Hepatic stellate cell (primary cell): ENCODE measurements around the gene PIGM.

Source experiments
- DNase-seq: peaks from one replicate; pipeline ENCODE4 v3.0.0; 2011; ENCODE audit warnings: low spot score

Gene PIGM

DNA sequence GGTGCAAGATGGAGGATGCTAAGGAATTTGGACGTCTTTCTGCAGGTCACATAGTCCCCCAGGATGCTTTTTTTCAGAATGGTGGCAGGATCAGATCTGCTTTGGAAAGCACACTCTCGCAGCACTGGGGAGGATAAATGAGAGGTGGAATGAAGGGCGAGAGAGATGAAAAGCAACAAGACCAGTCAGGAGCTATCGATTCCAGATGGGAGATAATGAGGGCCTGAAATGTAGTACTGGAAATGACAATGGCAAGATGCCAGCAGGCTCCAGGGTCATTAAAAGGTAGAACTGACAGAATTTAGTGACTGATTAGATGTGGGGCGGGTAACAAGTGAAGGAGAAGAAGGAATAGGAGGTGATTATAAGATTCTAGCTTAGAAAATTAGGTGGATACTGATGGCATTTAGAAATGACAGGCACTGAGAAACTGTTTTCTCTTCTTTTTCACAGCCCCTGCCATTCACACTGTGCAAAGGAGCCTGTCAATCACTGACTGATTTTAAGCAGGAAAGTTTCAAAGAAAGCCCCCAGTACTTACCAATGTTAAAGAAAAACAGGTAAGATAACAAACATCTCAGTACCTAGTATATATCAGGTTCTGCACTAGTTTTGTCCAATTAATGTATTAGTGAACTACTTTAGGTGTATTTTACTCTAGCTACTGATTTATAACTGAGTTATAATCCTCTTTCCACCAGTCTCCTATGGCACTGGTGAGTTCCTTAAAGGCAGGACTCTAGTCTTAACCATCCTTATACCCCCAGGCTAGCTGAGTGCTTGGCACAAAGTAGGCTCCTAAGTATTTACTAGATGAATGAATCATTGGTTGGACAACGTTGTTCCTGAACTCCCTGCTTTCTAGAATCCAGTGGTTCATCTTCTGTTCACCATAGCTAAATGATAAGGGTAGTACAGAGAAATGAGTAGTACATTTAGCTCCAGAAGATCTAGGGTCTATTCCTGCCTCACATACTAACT, 9.2 kb downstream of the PIGM start:
- no peak for DNase-seq

- no peak for DNase-seq
Observed at GRCh38 chr1:160021376-160022074, 10.3 kb downstream of the PIGM start.

DNA sequence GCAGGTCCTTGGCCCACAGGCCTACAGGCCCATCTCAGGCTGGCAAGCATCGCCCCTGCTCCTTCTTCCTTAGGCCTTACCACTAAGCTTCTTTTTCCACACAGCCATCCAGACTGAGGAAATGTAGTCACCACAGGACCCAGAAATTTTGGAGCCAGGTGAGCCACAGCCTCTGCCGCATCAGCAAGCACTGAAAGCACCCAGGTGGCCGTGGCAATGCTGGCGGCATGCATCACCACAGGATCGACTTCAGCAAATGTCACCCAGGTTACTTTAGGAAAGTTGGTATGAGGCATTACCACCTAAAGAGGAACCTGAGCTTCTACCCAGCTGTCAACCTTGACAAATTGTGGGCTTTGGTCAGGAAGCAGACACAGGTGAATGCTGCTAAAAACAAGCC, 11.6 kb downstream of the PIGM start:
- DNase-seq: no peak

DNA sequence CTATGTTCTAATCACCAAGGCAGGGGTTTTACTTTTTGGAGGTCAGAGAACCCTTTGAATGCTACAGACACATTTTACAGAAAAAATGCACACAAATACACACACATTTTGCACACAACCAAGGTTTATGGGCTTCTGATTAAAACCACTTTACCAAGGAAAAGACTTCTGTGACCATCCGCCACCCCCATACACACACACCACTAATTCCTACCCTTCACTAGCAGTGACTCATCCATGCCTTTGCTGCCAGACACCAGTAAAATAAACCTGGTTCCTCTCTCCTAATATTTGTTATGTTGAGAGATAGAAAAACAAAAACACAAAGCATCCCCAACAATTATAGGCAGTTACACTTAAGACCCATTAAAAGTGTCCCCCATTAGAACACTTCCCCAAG, 12.9 kb downstream of the PIGM start:
- DNase-seq: peak; percentile 31

DNA sequence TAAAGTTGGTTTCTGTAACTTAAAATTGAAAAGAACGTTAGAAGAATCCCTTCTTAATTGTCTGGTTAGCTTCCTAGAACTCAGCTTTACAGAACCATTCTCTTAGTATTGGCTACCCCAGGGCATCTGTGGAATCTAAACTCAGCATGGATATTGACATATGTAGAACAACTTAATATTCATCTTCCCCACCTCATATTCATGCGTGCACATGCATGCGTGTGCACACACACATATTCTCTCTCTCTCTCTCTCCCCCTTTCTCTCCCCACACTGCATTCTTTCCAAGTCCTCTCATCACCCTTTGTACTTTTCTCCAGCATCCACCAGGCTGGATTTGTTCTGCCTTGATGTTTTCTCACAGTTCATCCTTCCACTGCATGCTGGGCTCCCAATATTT, 13.4 kb downstream of the PIGM start:
- no peak for DNase-seq

DNA sequence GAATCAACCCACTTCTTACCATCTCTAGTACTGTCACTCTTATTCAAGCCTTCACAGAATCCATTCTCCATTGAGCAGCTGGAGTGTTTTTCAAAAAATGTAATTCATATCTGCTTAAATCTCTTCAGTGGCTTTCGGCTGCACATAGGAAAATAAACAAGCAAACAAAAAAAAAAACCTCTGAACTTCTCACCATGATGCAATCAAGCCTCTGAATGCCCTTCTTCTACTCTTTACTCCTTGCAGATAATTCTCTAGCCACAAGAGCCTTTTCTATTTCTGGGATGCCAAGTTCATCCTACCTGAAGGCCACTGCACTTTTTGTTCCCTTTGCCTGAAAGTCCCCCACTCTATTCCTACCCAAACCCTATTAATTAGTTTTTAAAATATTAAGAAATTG, 14.2 kb downstream of the PIGM start:
- no peak for DNase-seq

DNA sequence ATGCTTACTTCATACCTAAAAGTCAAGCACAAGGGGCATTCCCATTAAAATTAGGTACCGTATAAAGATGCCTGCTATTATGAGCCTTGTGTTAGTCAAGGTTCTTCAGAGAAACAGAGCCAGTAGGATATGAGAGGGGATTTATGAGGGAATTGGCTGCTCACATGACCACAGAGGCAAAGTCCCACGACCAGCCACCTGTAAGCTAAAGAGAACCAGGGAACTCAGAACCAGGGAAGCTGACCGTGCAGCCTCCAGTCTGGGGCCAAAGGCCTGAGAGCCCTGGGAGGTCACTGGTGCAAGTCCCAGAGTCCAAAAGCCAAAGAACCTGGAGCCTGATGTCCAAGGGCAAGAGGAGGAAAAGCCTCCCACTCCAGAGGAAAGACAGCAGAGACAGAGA, 20.0 kb downstream of the PIGM start:
- no peak for DNase-seq

DNA sequence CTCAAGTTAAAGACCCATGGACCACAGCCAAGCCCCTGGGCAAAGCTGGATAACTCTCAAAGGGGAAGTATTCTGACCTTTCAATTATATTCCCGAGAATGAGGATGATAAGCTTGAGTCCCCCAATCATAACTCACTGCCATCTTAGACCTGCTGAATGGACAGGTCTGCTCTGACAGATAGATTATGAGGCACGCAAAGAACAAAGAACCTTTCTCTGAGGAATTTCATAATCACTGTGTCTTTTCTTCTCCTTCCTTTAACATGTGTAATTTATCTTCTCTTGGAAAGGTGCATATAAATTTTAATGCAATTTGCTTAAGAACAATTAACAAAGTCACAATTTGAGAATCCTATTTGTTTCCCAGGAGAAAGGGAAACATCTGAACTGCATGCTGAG, 22.0 kb downstream of the PIGM start:
- no peak for DNase-seq

DNA sequence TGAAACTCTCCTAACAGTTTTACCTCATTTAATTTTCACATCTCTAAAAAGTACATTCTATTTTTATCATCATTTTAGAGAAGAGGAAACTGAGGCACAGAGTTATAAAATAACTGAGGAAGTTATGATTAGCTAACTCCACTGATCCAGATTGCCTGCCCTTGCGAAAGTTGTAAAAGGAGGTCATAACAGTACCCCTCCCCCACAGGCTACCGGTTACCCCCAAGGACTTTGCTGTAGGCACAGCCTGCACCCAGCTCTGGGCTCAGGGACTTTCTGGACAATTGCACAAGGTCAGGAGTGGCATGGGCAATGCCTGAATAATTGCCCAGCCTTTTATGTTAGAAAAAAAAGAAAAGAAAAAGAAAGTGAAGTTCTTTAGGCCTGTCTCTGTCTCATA, 22.7 kb downstream of the PIGM start:
- no peak for DNase-seq

- DNase-seq: no peak
Observed at GRCh38 chr1:160007577-160008200, 24.1 kb downstream of the PIGM start.

GRCh38 chr1:160006312-160006940, 25.4 kb downstream of the PIGM start:
- peak; percentile 36 for DNase-seq

GRCh38 chr1:160005070-160005469, 26.7 kb downstream of the PIGM start:
- DNase-seq: no peak

DNA sequence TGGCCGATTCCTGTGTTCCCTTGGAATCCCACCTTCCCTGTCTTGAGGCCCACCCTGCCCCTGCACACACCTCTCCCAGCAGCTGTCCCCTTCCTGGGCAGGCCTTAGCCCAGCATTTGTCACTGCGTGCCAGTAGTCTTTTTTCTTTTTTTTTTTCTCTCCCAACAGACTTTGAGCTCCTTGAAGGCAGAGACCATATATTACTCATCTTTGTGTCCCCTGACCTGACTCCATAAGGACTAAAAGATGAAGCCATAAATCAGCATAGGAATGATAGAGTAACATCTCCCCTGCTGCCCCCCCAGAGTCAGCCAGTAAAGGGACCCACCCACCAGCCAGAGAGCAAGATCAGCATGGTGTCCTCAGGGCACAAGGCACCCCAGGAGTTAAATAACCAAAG, 27.4 kb downstream of the PIGM start:
- no peak for DNase-seq

DNA sequence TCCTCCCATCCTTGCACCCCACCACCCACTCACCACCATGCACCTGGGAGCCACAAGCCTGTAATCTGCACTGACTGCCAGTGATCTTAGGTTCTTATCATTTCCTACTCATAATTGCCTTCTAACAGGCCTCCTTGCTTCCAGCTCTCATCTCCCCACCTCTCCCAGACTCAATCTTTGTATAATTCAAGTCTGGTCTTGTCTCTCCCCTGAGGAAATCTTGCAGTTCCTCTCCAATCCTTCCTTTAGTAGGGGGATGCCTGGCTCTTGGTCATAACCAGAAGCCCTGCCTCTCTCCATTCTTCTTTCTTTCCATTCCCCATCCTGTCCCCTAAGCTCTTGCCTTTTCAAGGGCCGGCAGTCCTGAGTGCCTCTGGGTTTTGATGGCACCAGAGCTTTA, 27.8 kb downstream of the PIGM start:
- DNase-seq: no peak

DNA sequence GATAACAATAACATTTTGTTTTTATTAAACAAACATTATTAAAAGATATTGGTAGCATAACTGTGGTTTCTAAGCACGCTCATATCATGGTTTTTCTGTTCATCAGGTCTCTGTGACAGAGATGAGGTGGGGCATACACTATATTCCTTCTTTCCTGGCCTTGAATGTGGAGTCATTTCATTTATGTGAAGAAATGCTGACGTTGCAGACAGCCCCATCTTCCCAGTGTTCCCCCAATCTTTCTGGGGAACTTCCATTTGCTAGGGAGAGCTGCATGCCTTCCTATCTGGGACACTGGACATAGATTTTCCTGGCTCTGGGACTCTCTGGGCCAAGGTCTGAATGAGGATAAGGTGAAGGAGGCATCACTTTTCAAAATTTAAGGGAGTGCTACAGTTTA, 30.4 kb downstream of the PIGM start:
- no peak for DNase-seq

DNA sequence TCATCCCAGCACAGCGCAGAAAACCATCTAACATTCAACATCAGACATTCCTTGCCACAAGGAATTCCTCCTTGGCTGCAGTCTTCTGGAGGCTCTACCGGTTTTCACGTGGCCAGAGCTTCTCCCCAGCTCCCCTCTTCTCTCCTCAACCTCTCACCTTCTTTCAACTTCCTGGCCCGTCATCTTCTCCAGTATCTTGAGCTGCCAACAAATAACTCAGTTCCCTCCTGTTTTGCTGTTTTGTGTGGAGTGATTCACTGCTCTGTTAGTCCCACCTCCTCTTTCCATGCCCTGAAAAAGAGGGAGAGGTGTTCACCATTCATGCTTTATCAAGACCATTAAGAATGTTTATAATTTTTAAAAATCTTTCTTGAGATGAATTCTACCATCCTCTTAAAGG, 32.6 kb downstream of the PIGM start:
- no peak for DNase-seq

DNA sequence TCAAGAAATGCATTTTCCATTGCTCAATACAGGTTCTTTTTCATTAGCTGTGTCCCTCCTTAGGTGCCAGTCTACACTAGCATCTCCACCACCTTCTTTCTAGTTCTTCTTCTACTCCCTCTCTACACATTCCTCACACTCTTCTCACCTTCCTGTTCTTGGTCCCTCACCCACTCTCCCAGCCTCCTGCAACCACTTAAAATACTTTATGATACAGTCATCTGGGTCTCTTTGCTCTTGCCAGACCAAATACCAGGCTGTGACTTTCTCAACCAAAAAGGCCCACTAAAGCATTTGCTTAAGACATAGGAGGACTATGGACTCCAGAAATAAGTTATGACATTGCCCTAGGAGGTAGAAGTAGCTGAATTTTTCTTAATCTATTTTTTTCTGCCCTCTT, 35.1 kb downstream of the PIGM start:
- peak; percentile 55 for DNase-seq

- DNase-seq: no peak
Observed at GRCh38 chr1:159994896-159995295, 36.9 kb downstream of the PIGM start.

DNA sequence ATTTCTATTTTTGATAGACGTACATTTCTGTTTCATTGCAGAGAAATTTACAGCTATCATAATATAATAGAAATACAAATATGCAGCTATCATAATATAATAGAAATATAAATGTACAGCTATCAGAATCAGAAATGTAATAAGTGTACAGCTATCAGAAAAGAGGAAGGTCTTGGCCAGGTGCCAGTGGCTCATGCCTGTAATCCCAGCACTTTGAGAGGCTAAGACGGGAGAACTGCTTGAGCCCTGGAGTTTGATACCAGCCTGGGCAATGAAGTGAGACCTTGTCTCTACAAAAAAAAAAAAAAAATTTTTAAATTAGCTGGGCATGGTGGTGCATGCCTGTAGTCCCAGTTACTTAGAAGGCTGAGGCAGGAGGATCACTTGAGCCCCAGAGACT, 37.9 kb downstream of the PIGM start:
- DNase-seq: no peak

DNA sequence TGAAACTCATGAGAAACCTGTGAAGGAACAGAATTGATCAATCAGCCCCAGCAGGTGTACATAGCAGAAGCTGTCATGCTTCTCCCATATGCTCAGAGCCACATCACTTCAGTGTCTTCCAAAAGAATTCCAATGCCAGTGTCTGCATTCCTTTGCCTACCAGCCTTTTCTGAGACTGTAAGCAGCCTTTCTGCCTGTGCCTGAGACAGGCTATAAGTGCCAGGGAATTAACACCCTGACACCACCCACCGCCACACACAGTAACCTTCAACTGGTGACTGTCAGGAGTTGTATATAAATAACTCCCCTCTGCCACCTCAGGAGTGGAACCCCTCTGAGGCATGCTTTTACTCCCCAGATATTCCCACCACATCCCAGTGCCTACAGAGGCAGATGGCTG, 39.6 kb downstream of the PIGM start:
- no peak for DNase-seq

DNA sequence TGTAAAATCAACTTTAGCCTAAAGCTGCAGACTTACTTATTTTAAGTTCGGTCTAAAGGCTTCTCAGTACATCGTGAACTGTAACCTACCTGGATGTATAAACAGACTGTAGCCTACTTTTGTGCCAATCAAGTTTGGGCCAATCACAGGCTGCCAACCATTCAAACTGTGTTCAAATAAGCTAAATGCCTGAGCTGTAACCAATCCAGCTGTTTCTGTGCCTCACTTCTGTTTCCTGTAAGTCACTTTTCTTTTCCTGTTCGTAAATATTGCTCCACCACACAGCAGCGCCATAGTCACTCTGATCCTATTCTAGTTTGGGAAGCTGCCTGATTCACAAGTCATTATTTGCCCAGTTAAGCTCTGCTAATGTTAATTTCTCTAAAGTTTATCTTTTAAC, 40.3 kb downstream of the PIGM start:
- DNase-seq: no peak

- no peak for DNase-seq
Observed at GRCh38 chr1:159990005-159990404, 41.8 kb downstream of the PIGM start.

GRCh38 chr1:159989581-159989980, 42.2 kb downstream of the PIGM start:
- DNase-seq: no peak
